Activated naive CD8-positive, alpha-beta T cell treated with anti-CD3 and anti-CD28 coated beads, Interleukin-2, amount 10 ng/mL, durations not matched to agents 7 days and 5 days (primary cell): ENCODE data around the gene BFSP2. TPM values are rescaled to one million over a fixed set of nuclear protein-coding genes. Genes with fewer than 3 reads are reported as not detected.

Source experiments
- ATAC-seq: fragments of 150-1000 bp; cut with Tn5 transposase; one replicate; pipeline ENCODE4 v1.10.0; 2021; ENCODE audit warnings: low read depth, moderate library complexity
- POLR2A ChIA-PET: fragments of 350-600 bp; sonication (Branson Sonifier 250); formaldehyde crosslinking; loops from one replicate; lab custom pipeline; 2021; ENCODE audit warnings: antibody characterized with exemption; lab: Charles Lee
- DNase-seq: peaks from one replicate; pipeline ENCODE4 v3.0.0; 2021
- H3K27ac Mint-ChIP-seq: one replicate; pipeline ENCODE4 v1.8.0; 2022; ENCODE audit warnings: mild to moderate bottlenecking, mixed read lengths
- H3K27me3 Mint-ChIP-seq: one replicate; pipeline ENCODE4 v1.8.0; 2022; ENCODE audit warnings: mild to moderate bottlenecking, moderate library complexity, mixed read lengths
- H3K36me3 Mint-ChIP-seq: one replicate; pipeline ENCODE4 v1.8.0; 2021; ENCODE audit warnings: mild to moderate bottlenecking, mixed read lengths
- H3K4me1 Mint-ChIP-seq: one replicate; pipeline ENCODE4 v1.8.0; 2021; ENCODE audit warnings: mixed read lengths
- H3K4me3 Mint-ChIP-seq: one replicate; pipeline ENCODE4 v1.8.0; 2022; ENCODE audit warnings: mild to moderate bottlenecking, moderate library complexity, mixed read lengths
- H3K9me3 Mint-ChIP-seq: one replicate; pipeline ENCODE4 v1.8.0; 2021; ENCODE audit warnings: mixed read lengths
- total RNA-seq, 2 experiments: library from RNA; stranded (reverse); gene quantifications; one replicate each; pipeline ENCODE4 v1.2.3, GENCODE V29; 2021

The BFSP2 gene
- total RNA-seq, 2 experiments from 2014 or later: not detected

DNA sequence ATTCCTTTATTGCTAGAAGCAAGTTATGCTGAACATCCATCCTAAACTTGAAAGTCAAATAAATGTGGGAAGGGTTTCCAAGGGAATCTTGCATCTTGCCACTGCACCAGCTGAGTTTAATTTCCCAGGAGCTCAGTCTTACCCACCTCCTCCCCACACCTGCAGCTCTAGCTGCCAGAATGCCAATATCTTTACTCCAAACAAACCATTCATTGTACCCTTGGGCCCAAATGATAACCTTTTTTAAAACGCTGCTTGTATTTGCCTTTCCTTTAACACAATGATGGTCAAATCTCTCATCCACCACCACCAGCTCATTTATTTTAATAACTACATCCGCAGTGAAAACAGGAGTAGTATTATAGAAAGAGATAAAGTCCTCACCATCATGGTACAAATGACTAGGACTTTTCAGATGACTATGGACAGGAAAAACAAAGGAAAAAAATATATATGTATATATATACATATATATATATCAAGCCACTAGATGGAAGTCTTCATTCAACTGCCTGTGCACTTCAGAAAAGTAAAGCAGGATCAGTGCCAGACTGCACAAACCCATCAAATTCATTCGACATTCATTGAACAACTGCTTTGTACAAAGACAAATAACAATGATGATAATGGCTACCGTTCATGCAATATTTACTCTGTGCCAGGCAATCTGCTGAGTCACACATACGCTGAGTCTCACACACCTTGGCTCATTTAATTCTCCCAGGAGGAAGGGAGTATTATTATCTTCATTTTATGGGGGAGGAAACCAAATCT is 44.0 kb downstream of the BFSP2 start:
- POLR2A ChIA-PET: no interaction called here

DNA sequence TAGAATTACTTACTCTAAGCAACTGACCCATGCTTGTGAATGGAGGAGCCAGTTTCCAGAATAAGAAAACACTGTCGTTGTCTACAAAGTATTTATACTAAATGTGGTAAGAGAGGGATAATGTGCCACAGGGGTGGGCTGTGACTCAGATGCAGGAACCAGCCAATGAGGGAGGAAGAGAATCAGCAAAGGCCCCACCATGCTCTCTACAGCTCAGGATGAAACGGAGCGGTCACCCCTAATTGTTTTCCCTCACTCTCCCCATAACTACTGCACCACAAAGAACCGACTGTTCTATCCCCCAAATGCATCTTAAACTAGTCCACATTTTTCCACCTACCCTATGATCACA is 44.5 kb downstream of the BFSP2 start:
- Mint-ChIP-seq H3K9me3 (peaks cover 5% of the 10 kb centered on the region), H3K4me1 (peaks cover 26% of the 10 kb centered on the region), H3K27me3 (no peaks in the 10 kb centered on the region), H3K27ac (no peak overlapping the region), H3K4me3 (no peak overlapping the region), H3K36me3 (peaks cover 8% of the 10 kb centered on the region)
- DNase-seq (no peak), ATAC-seq (no peak)
- POLR2A ChIA-PET: no interaction called here

More for the DNA sequence above, 44.0 kb downstream of the BFSP2 start:
- Mint-ChIP-seq H3K4me1 (peaks cover 22% of the 10 kb centered on the region), H3K27me3 (no peaks in the 10 kb centered on the region), H3K4me3 (no peak overlapping the region), H3K27ac (no peak overlapping the region), H3K9me3 (peaks cover 5% of the 10 kb centered on the region), H3K36me3 (peaks cover 8% of the 10 kb centered on the region)
- DNase-seq: no peak
- no peak for ATAC-seq

DNA sequence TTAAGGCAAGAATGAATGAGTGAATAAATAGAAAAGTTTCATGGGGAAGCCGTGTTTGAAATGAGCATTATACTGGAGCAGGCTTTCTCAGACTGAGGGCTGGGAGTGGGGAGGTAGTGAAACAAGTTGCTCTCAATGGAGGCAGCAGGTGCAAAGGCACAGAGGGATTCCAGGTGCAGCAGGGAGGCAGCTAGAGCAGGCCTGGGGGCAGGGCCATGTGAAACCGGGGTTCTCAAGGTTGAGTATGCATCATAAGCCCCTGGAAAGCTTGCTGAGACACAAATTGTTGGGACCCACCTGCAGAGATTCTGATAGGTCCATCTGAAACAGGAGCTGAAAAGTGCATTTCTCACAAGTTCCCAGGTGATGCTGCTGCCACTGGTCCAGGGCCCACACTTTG is 45.3 kb downstream of the BFSP2 start:
- H3K36me3 Mint-ChIP-seq: peaks cover 5% of the 10 kb centered on the region
- H3K4me1 Mint-ChIP-seq: peaks cover 28% of the 10 kb centered on the region
- no peaks in the 10 kb centered on the region for H3K9me3 Mint-ChIP-seq
- H3K4me3 Mint-ChIP-seq: no peak overlapping the region
- H3K27me3 Mint-ChIP-seq: no peaks in the 10 kb centered on the region
- no peak overlapping the region for H3K27ac Mint-ChIP-seq
- POLR2A ChIA-PET: no interaction called here
- no peak for DNase-seq
- ATAC-seq: no peak

DNA sequence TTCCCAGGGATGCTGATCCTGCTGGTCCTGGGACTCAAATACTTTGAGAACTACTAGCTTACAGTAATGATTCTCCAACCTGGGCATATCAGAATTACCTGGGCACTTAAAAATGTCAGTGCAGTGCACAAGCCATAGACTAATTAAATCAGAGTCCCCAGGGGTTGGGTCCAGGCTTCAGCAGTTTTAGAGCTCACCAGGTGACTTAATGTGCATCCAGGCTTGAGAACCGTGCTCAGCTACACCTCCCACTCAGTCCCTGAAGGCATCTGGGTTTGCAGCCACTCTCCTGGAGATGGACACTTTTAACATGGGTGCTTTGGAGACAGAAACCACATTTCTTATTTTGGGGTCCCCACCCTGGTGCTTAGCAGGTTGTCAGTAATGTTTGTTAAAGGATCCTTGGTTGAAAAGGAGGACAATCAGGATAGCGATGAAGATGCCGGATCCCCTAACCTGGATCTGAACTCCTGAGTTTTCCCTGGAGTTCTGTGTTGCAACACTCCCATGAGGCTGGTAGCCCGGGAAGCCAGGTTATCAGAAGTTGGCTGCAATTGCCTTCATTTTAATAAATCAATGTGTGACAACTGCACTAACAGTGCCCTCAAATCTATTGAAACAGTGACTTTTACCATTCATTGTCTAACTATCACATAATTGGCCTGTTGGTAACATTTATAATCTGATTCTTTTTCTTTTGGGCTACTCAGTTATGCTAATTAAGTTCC is 48.1 kb downstream of the BFSP2 start:
- H3K36me3 Mint-ChIP-seq: no peaks in the 10 kb centered on the region
- H3K9me3 Mint-ChIP-seq: no peaks in the 10 kb centered on the region
- no peaks in the 10 kb centered on the region for H3K27me3 Mint-ChIP-seq
- ATAC-seq (no peak), DNase-seq (no peak)
- POLR2A ChIA-PET: interaction anchor here (0.7 to 1.0 kb wide), 2 partner anchors 43 to 725 kb away, joined by 3 read pairs; no protein-coding TSS in a partner anchor
- H3K27ac Mint-ChIP-seq: peak overlapping the region; percentile 72
- peak overlapping the region; percentile 14 for H3K4me3 Mint-ChIP-seq
- peaks cover 15% of the 10 kb centered on the region for H3K4me1 Mint-ChIP-seq

DNA sequence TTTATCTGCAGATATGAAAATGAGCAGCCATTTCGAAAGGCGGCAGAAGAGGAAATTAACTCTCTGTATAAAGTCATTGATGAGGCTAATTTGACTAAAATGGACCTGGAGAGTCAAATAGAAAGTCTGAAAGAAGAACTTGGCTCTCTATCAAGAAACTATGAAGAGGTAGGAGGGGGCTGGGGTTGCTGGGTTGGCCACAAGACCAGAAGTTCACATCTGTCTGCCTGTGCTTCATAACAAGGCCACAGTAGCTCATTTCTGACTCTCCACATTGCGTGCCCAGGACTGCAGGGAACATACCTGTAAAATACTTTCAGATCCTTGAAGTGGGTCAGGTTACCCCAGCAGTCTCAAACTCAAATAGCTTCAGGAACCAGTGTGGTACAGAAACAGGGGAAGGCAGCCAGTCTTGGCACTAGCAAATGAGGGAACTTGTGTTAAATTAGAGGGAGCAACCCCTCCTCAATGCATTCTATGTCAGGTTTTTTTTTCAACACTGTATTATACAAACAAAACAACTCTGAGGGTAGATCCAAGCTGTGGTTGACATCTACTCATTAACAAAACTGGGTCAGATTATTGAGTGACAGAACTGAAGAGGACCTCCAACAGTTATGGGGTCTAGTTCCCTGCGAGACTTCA is 48.7 kb downstream of the BFSP2 start:
- Mint-ChIP-seq H3K4me1 (peaks cover 12% of the 10 kb centered on the region), H3K27me3 (no peaks in the 10 kb centered on the region), H3K27ac (peak overlapping the region; percentile 72), H3K4me3 (peak overlapping the region; percentile 14), H3K36me3 (no peaks in the 10 kb centered on the region), H3K9me3 (no peaks in the 10 kb centered on the region)
- DNase-seq (no peak), ATAC-seq (peak; percentile 78)
- POLR2A ChIA-PET: interaction anchor here (0.5 to 1.0 kb wide), 5 partner anchors 25 to 726 kb away, joined by 3 to 4 read pairs (median 3); no protein-coding TSS in a partner anchor

DNA sequence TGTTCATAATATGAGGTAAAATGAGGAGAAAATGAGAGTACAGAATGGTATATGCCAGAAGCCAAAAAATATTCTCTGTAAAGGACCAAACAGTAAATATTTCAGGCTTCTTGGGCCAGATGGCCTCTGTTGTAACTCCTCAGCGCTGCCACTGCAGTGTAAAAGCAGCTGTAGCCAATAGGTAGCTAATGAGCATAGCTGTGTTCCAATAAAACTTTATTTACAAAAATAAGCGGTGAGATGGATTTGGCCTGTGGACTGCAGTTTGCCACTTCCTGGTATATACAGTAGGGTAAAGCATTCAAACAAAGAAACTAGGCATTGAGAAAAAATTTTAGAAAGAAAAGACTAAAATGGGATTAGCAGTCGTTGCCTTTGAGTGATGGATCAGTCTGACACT is 51.5 kb downstream of the BFSP2 start:
- no peak for DNase-seq
- Mint-ChIP-seq H3K4me3 (no peak overlapping the region), H3K36me3 (no peaks in the 10 kb centered on the region), H3K4me1 (peaks cover 12% of the 10 kb centered on the region), H3K27me3 (no peaks in the 10 kb centered on the region), H3K27ac (no peak overlapping the region), H3K9me3 (no peaks in the 10 kb centered on the region)
- ATAC-seq: no peak
- POLR2A ChIA-PET: no interaction called here

DNA sequence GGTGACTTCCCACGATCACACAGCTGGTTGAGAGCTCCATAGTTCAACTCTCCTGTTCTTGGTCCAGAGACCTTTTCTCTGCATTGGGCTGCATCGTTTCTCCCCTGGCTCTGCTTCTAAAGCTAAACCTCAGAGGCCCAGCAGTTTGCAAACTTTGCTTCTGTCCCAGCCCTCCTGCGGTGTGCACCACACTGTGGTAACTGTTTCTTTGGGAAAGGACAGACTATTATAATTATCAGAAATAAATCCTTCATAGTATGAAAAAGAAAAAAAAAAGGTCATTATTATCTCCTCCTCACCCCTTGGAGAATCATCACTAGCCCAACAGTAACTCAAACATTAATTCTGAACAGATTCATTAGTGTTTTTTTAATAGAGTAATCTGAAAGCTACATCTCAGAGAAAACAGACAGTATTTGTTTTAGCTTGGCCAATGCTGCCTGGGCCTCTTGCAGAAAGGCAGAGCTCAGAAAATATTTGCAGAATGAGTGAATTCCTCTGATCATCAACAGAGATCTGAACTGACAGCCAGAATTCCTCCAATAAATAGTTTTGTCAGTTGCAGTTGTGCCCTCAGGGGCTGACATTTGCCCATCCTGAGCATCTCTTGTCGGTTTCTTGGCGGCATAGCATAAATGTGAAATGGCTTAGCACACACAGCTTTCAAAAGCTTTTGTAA is 52.9 kb downstream of the BFSP2 start:
- H3K9me3 Mint-ChIP-seq: no peaks in the 10 kb centered on the region
- no peaks in the 10 kb centered on the region for H3K27me3 Mint-ChIP-seq
- DNase-seq: no peak
- H3K27ac Mint-ChIP-seq: no peak overlapping the region
- no peak for ATAC-seq
- no peaks in the 10 kb centered on the region for H3K36me3 Mint-ChIP-seq
- POLR2A ChIA-PET: interaction anchor here (1.2 kb wide), 1 partner anchor 16 kb away, joined by 3 read pairs; no protein-coding TSS in a partner anchor
- no peak overlapping the region for H3K4me3 Mint-ChIP-seq
- H3K4me1 Mint-ChIP-seq: peaks cover 12% of the 10 kb centered on the region

DNA sequence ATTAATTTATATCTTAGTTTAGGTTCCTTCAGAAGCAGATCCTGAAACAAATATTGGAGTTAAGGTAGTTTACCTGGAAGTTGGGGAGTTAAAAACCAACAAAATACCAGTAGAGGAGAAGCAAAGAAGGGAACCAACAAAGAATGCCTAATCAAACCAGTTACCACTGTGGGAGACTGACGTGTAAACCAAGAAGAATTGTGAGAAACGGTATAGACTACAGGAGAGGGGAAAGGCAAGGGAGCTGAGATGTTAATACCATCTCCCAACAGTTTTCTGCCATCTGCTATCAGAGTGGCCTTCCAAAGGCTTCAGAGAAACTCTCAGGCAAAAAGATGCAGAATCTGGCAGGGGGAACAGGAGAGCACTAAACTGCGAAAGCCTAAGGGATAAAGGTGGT is 53.5 kb downstream of the BFSP2 start:
- H3K27ac Mint-ChIP-seq: no peak overlapping the region
- H3K27me3 Mint-ChIP-seq: no peaks in the 10 kb centered on the region
- POLR2A ChIA-PET: interaction anchor here (1.2 kb wide), 1 partner anchor 15 kb away, joined by 3 read pairs; no protein-coding TSS in a partner anchor
- ATAC-seq (no peak), DNase-seq (no peak)
- no peaks in the 10 kb centered on the region for H3K36me3 Mint-ChIP-seq
- H3K4me1 Mint-ChIP-seq: peaks cover 10% of the 10 kb centered on the region
- no peak overlapping the region for H3K4me3 Mint-ChIP-seq
- no peaks in the 10 kb centered on the region for H3K9me3 Mint-ChIP-seq

DNA sequence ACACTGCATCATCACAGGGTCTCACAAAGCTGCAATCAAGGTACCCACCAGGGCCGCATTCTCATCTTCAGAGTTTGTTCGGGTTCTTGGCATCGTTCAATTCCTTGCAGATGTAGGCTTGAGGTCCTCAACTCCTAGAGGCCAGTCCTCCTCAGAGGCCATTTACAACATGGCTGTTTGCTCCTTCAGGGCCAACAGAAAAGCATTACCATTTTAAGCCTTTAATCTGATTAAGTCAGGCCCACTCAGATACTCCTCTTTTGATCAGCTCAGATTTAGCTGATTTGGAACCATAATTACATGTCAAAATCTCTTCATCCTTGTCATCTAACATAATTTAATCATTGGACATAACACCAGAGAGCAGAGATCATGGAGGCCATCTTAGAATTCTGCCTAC is 55.4 kb downstream of the BFSP2 start:
- POLR2A ChIA-PET: no interaction called here
- DNase-seq (no peak), ATAC-seq (no peak)
- Mint-ChIP-seq H3K4me3 (no peak overlapping the region), H3K9me3 (no peaks in the 10 kb centered on the region), H3K4me1 (no peaks in the 10 kb centered on the region), H3K27me3 (no peaks in the 10 kb centered on the region), H3K36me3 (no peaks in the 10 kb centered on the region), H3K27ac (no peak overlapping the region)

DNA sequence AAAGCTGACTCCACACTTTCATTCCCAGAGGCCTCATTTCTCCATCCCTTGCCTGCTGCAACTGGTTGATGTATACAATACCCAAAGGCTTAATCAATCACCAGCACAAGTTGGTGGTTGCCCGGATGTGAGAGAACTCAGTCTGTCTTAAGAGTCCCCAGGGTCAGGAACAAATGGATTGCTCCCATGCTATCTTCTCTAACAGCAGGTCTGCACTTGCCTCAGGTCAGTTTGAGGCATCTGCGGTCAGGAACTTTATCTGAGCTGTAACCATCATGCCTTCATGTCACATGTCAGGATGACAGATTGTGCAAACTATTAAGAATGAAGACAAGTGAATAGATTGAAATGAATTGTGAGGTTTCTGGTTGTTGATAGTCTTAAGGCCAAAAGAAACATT is 56.1 kb downstream of the BFSP2 start:
- Mint-ChIP-seq H3K27me3 (no peaks in the 10 kb centered on the region), H3K27ac (no peak overlapping the region), H3K9me3 (no peaks in the 10 kb centered on the region), H3K36me3 (no peaks in the 10 kb centered on the region), H3K4me1 (peaks cover 1% of the 10 kb centered on the region), H3K4me3 (no peak overlapping the region)
- DNase-seq: no peak
- POLR2A ChIA-PET: no interaction called here
- no peak for ATAC-seq

DNA sequence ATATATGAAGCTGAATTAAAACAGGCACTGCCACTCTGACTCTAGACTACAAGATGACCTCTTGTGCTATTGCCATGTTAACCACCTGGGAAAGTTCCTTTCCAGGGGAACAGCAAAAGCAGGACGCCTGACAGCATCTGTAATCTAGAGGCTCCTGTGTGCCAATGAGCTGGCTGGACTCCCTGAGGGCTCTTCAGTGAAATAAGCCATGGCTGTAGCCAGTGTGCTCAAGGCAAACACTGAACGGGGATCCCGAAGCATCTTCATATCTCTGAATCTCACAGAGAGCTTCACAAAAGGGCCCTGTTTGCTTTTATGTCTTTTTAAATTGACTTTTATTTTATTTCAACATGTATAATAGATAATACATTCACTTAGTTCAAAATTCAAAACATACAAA is 57.2 kb downstream of the BFSP2 start:
- Mint-ChIP-seq H3K36me3 (no peaks in the 10 kb centered on the region), H3K4me1 (peaks cover 4% of the 10 kb centered on the region), H3K27me3 (no peaks in the 10 kb centered on the region), H3K9me3 (no peaks in the 10 kb centered on the region), H3K27ac (no peak overlapping the region), H3K4me3 (no peak overlapping the region)
- DNase-seq (no peak), ATAC-seq (no peak)
- POLR2A ChIA-PET: interaction anchor here (0.5 kb wide), 1 partner anchor 125 kb away, joined by 3 read pairs; no protein-coding TSS in a partner anchor

DNA sequence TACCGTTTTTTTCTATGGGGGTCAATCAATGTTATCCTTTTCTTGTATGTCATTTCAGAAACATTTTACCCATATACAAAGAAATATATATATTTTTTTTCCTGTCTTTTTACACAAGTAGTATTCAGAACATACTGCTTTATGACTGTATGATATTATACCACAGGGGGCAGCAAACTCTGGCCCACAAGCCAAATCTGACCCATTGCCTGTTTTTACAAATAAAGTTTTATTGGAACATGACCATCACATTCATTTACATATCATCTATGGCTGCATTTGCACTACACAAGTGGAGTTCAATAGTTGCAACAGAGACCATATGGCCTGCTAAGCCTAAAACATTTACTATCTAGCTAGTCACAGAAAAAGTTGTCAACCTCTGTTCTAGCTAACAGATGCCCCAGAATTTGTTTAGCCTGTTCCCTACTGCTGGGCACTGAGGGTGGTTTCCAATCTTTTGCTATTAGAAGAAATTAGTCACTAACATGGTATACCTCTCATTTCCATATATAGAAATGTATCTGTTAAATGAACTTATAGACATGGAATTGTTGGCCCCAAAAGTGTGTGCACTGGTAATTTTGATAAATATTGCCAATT is 57.7 kb downstream of the BFSP2 start:
- DNase-seq (no peak), ATAC-seq (no peak)
- POLR2A ChIA-PET: interaction anchor here (0.5 kb wide), 1 partner anchor 125 kb away, joined by 3 read pairs; no protein-coding TSS in a partner anchor
- Mint-ChIP-seq H3K27me3 (no peaks in the 10 kb centered on the region), H3K36me3 (no peaks in the 10 kb centered on the region), H3K27ac (no peak overlapping the region), H3K9me3 (no peaks in the 10 kb centered on the region), H3K4me1 (peaks cover 4% of the 10 kb centered on the region), H3K4me3 (no peak overlapping the region)
